GM23338 (cell line): ENCODE measurements around the gene FGF11. TPM values are rescaled to one million over a fixed set of nuclear protein-coding genes. Genes with fewer than 3 reads are reported as not detected.

Experiments
- ATAC-seq: fragments of 200-7000 bp; cut with Tn5 transposase; 3 replicates; pipeline ENCODE4 v1.9.1; 2020
- DNase-seq: peaks from one replicate; pipeline ENCODE4 v3.0.0-alpha.2; 2015; ENCODE audit warnings: low spot score
- H2AFZ ChIP-seq: fragments of 200-600 bp; sonication (generic); 2 replicates; pipeline ENCODE4 v1.8.0; 2016; ENCODE audit warnings: antibody characterized with exemption, mild to moderate bottlenecking, moderate library complexity
- H3F3A ChIP-seq: fragments of 200-600 bp; sonication (generic); replicated peaks from 2 replicates; pipeline ENCODE4 v1.8.0; 2017; ENCODE audit warnings: antibody characterized with exemption, mixed run types, low read depth
- H3K27ac ChIP-seq: fragments of 200-600 bp; sonication (generic); 2 replicates; pipeline ENCODE4 v1.6.1; 2016; ENCODE audit warnings: low read depth
- H3K27me3 ChIP-seq: fragments of 200-600 bp; sonication (generic); 2 replicates; pipeline ENCODE4 v1.8.0; 2016; ENCODE audit warnings: mild to moderate bottlenecking, mixed run types, moderate library complexity; ENCODE audit not compliant: insufficient read depth
- H3K36me3 ChIP-seq: fragments of 200-600 bp; sonication (generic); 2 replicates; pipeline ENCODE4 v1.8.0; 2016; ENCODE audit warnings: mild to moderate bottlenecking; ENCODE audit not compliant: insufficient read depth
- H3K4me1 ChIP-seq: fragments of 200-600 bp; sonication (generic); 2 replicates; pipeline ENCODE4 v1.8.0; 2016; ENCODE audit warnings: mild to moderate bottlenecking, moderate library complexity; ENCODE audit not compliant: insufficient read depth
- H3K4me2 ChIP-seq: fragments of 200-600 bp; sonication (generic); 2 replicates; pipeline ENCODE4 v1.7.1; 2017; ENCODE audit warnings: mixed run types
- H3K4me3 ChIP-seq: fragments of 200-600 bp; sonication (generic); 2 replicates; pipeline ENCODE4 v1.6.1; 2016; ENCODE audit warnings: mixed run types
- H3K79me2 ChIP-seq: fragments of 200-600 bp; sonication (generic); replicated peaks from 2 replicates; pipeline ENCODE4 v1.8.0; 2017; ENCODE audit warnings: mild to moderate bottlenecking; ENCODE audit not compliant: insufficient read depth
- H3K9me2 ChIP-seq: fragments of 200-600 bp; sonication (generic); 2 replicates; pipeline ENCODE4 v1.8.0; 2017; ENCODE audit not compliant: insufficient read depth
- H4K20me1 ChIP-seq: fragments of 200-600 bp; sonication (generic); replicated peaks from 2 replicates; pipeline ENCODE4 v1.8.0; 2017; ENCODE audit warnings: mild to moderate bottlenecking; ENCODE audit not compliant: insufficient read depth
- H3K27ac Mint-ChIP-seq: 2 replicates; pipeline ENCODE4 v1.8.0; 2020; ENCODE audit warnings: inconsistent platforms, mild to moderate bottlenecking, moderate library complexity, mixed read lengths
- H3K27me3 Mint-ChIP-seq: 3 replicates; pipeline ENCODE4 v1.8.0; 2022; ENCODE audit warnings: low read depth, mild to moderate bottlenecking, moderate library complexity, mixed read lengths, inconsistent platforms; ENCODE audit not compliant: insufficient read depth, poor library complexity
- H3K36me3 Mint-ChIP-seq: 3 replicates; pipeline ENCODE4 v1.8.0; 2021; ENCODE audit warnings: low read depth, mild to moderate bottlenecking, inconsistent platforms, moderate library complexity, mixed read lengths
- H3K4me1 Mint-ChIP-seq: 3 replicates; pipeline ENCODE4 v1.8.0; 2020; ENCODE audit warnings: mild to moderate bottlenecking, inconsistent platforms, mixed read lengths
- H3K4me3 Mint-ChIP-seq: 3 replicates; pipeline ENCODE4 v1.8.0; 2021; ENCODE audit warnings: moderate library complexity, mild to moderate bottlenecking, inconsistent platforms, mixed read lengths
- H3K9me3 Mint-ChIP-seq: 3 replicates; pipeline ENCODE4 v1.8.0; 2020; ENCODE audit warnings: moderate library complexity, mild to moderate bottlenecking, inconsistent platforms, mixed read lengths
- CREB1 ChIP-seq: fragments of 250-450 bp; sonication (Bioruptor Pico); IDR thresholded peaks from 2 replicates; pipeline ENCODE4 v1.5.0; 2020; ENCODE audit warnings: low read depth, mild to moderate bottlenecking, moderate library complexity
- CTCF ChIP-seq, 2 experiments: fragments of 200-600 bp in 1 of 2; sonication (generic) in 1 of 2; conservative IDR thresholded peaks; 2 replicates each; pipeline versions ENCODE4 v1.5.1 to v1.6.1; 2016 to 2017; ENCODE audit warnings: antibody characterized with exemption in 2 of 2, low read depth in 2 of 2, mild to moderate bottlenecking in 2 of 2, moderate library complexity in 1 of 2
- EZH2 ChIP-seq: fragments of 200-600 bp; sonication (generic); IDR thresholded peaks from one replicate; pipeline ENCODE4 v1.8.0; 2017; ENCODE audit warnings: antibody characterized with exemption, mild to moderate bottlenecking, low read depth; ENCODE audit not compliant: unreplicated experiment
- EZH2phosphoT487 ChIP-seq: fragments of 200-600 bp; sonication (generic); IDR thresholded peaks from one replicate; pipeline ENCODE4 v1.8.1; 2018; ENCODE audit warnings: antibody characterized with exemption; ENCODE audit not compliant: unreplicated experiment
- JUNB ChIP-seq: IDR thresholded peaks from one replicate; pipeline ENCODE4 v1.6.1; 2016; ENCODE audit warnings: antibody characterized with exemption; ENCODE audit not compliant: unreplicated experiment
- NANOG ChIP-seq: IDR thresholded peaks from 2 replicates; pipeline ENCODE4 v1.6.1; 2016; ENCODE audit warnings: antibody characterized with exemption, borderline replicate concordance
- POLR2AphosphoS5 ChIP-seq: IDR thresholded peaks from 2 replicates; pipeline ENCODE4 v1.6.1; 2016; ENCODE audit warnings: antibody characterized with exemption, low read depth
- STAT1 ChIP-seq: IDR thresholded peaks from one replicate; pipeline ENCODE4 v1.6.1; 2016; ENCODE audit warnings: antibody characterized with exemption; ENCODE audit not compliant: unreplicated experiment
- ZNF114 ChIP-seq: fragments of 250-450 bp; sonication (Bioruptor Pico); IDR thresholded peaks from 2 replicates; pipeline ENCODE4 v1.5.0; 2020; ENCODE audit warnings: mild to moderate bottlenecking, moderate library complexity
- ZNF331 ChIP-seq: fragments of 250-450 bp; sonication (Bioruptor Pico); IDR thresholded peaks from 2 replicates; pipeline ENCODE4 v1.5.0; 2020; ENCODE audit warnings: low read depth, mild to moderate bottlenecking, moderate library complexity
- polyA plus RNA-seq: library from polyadenylated mRNA; unstranded; fragments of >200 nt; fragmentation: Nextera tagmentation; extraction: Ambion mirVana; gene quantifications from 2 replicates; pipeline ENCODE4 v1.2.1, GENCODE V29; 2016
- total RNA-seq: library from RNA; depleted of rRNA; stranded (reverse); fragments of >200 nt; shearing (Covaris generic); gene quantifications from 2 replicates; pipeline ENCODE4 v1.2.3, GENCODE V29; 2014
- TF ChIP-seq, protein P1 (sequence below): IDR thresholded peaks from 2 replicates; pipeline ENCODE4 v1.6.1; 2016; ENCODE audit warnings: antibody characterized with exemption
- TF ChIP-seq, protein P2 (sequence below): fragments of 250-450 bp; sonication (Bioruptor Pico); IDR thresholded peaks from 2 replicates; pipeline ENCODE4 v1.5.0; 2020; ENCODE audit warnings: mild to moderate bottlenecking, moderate library complexity
- TF ChIP-seq, protein P3 (sequence below): IDR thresholded peaks from one replicate; pipeline ENCODE4 v1.6.1; 2018; ENCODE audit warnings: antibody characterized with exemption; ENCODE audit not compliant: unreplicated experiment

FGF11 gene
- total and polyA plus RNA-seq, 2 experiments from 2014 or later: 11.1 to 16.6 TPM

DNA sequence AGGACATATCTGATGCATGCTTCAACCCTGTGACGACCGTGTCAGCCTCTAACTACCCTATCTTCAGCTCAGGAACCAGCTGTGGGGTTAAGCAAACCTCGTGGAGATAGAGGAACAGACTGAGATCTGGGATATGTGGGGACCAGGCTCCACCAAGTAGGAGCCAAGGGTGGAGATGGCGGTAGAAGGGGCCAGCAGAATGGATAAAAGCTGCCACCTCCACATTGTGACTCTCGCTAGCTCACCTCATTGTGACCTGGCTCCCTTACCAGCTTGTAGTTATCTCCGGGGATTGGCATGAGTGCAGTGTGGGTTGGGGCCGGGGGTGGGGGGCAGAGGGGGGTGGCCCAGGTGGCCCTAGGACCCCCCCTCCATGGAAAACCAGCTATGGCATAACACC, 14.0 kb upstream of the FGF11 start, which contains the start of gene SPEM2:
Gene SPEM2 (plus strand): TSS at position 301 of the 400 bp plus-strand sequence. CDS start 73 bp downstream, at position 374.
- H3K4me3 Mint-ChIP-seq: no peak within 1 kb of the TSS; the same call in 2 of the 3 replicates
- Histone ChIP-seq H3K4me1 (no peaks in the 10 kb centered on the region), H3K27ac (no peak within 1 kb of the TSS), H3K4me2 (no peak within 1 kb of the TSS), H3K4me3 (no peak within 1 kb of the TSS), H3F3A (no peaks in the 10 kb centered on the region), H3K79me2 (no peaks in the 10 kb centered on the region), H3K27me3 (no peaks in the 10 kb centered on the region), H3K9me2 (no peaks in the 10 kb centered on the region), H4K20me1 (no peaks in the 10 kb centered on the region), H3K36me3 (no peaks in the 10 kb centered on the region), H2AFZ (no peak within 1 kb of the TSS)
- H3K27ac Mint-ChIP-seq: no peak within 1 kb of the TSS; the same call in 1 of the 2 replicates
- no peaks in the 10 kb centered on the region for H3K36me3 Mint-ChIP-seq
- peaks cover 29% of the 10 kb centered on the region for H3K27me3 Mint-ChIP-seq
- DNase-seq (no peak), ATAC-seq (no peak)
- peaks cover 7% of the 10 kb centered on the region; the same call in 2 of the 3 replicates for H3K4me1 Mint-ChIP-seq
- H3K9me3 Mint-ChIP-seq: no peaks in the 10 kb centered on the region; the same call in 2 of the 3 replicates
- TF ChIP-seq POLR2AphosphoS5 (no peak), EZH2phosphoT487 (no peak), CREB1 (CRISPR knock-in tag) (no peak), CTCF (conservative IDR thresholded peaks at IDR 0.05; ENCODE audit: low read depth in 2 of 2) (no peak), ZNF331 (no peak), STAT1 (no peak), NANOG (no peak), JUNB (no peak), ZNF114 (CRISPR knock-in tag) (no peak), EZH2 (no peak)
- TF ChIP-seq, protein P1, sequence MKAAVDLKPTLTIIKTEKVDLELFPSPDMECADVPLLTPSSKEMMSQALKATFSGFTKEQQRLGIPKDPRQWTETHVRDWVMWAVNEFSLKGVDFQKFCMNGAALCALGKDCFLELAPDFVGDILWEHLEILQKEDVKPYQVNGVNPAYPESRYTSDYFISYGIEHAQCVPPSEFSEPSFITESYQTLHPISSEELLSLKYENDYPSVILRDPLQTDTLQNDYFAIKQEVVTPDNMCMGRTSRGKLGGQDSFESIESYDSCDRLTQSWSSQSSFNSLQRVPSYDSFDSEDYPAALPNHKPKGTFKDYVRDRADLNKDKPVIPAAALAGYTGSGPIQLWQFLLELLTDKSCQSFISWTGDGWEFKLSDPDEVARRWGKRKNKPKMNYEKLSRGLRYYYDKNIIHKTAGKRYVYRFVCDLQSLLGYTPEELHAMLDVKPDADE: no peak
- TF ChIP-seq, protein P2, sequence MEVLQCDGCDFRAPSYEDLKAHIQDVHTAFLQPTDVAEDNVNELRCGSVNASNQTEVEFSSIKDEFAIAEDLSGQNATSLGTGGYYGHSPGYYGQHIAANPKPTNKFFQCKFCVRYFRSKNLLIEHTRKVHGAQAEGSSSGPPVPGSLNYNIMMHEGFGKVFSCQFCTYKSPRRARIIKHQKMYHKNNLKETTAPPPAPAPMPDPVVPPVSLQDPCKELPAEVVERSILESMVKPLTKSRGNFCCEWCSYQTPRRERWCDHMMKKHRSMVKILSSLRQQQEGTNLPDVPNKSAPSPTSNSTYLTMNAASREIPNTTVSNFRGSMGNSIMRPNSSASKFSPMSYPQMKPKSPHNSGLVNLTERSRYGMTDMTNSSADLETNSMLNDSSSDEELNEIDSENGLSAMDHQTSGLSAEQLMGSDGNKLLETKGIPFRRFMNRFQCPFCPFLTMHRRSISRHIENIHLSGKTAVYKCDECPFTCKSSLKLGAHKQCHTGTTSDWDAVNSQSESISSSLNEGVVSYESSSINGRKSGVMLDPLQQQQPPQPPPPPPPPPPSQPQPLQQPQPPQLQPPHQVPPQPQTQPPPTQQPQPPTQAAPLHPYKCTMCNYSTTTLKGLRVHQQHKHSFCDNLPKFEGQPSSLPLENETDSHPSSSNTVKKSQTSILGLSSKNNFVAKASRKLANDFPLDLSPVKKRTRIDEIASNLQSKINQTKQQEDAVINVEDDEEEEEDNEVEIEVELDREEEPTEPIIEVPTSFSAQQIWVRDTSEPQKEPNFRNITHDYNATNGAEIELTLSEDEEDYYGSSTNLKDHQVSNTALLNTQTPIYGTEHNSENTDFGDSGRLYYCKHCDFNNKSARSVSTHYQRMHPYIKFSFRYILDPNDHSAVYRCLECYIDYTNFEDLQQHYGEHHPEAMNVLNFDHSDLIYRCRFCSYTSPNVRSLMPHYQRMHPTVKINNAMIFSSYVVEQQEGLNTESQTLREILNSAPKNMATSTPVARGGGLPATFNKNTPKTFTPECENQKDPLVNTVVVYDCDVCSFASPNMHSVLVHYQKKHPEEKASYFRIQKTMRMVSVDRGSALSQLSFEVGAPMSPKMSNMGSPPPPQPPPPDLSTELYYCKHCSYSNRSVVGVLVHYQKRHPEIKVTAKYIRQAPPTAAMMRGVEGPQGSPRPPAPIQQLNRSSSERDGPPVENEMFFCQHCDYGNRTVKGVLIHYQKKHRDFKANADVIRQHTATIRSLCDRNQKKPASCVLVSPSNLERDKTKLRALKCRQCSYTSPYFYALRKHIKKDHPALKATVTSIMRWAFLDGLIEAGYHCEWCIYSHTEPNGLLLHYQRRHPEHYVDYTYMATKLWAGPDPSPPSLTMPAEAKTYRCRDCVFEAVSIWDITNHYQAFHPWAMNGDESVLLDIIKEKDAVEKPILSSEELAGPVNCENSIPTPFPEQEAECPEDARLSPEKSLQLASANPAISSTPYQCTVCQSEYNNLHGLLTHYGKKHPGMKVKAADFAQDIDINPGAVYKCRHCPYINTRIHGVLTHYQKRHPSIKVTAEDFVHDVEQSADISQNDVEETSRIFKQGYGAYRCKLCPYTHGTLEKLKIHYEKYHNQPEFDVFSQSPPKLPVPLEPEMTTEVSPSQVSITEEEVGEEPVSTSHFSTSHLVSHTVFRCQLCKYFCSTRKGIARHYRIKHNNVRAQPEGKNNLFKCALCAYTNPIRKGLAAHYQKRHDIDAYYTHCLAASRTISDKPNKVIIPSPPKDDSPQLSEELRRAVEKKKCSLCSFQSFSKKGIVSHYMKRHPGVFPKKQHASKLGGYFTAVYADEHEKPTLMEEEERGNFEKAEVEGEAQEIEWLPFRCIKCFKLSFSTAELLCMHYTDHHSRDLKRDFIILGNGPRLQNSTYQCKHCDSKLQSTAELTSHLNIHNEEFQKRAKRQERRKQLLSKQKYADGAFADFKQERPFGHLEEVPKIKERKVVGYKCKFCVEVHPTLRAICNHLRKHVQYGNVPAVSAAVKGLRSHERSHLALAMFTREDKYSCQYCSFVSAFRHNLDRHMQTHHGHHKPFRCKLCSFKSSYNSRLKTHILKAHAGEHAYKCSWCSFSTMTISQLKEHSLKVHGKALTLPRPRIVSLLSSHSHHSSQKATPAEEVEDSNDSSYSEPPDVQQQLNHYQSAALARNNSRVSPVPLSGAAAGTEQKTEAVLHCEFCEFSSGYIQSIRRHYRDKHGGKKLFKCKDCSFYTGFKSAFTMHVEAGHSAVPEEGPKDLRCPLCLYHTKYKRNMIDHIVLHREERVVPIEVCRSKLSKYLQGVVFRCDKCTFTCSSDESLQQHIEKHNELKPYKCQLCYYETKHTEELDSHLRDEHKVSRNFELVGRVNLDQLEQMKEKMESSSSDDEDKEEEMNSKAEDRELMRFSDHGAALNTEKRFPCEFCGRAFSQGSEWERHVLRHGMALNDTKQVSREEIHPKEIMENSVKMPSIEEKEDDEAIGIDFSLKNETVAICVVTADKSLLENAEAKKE: no peak
- TF ChIP-seq, protein P3, sequence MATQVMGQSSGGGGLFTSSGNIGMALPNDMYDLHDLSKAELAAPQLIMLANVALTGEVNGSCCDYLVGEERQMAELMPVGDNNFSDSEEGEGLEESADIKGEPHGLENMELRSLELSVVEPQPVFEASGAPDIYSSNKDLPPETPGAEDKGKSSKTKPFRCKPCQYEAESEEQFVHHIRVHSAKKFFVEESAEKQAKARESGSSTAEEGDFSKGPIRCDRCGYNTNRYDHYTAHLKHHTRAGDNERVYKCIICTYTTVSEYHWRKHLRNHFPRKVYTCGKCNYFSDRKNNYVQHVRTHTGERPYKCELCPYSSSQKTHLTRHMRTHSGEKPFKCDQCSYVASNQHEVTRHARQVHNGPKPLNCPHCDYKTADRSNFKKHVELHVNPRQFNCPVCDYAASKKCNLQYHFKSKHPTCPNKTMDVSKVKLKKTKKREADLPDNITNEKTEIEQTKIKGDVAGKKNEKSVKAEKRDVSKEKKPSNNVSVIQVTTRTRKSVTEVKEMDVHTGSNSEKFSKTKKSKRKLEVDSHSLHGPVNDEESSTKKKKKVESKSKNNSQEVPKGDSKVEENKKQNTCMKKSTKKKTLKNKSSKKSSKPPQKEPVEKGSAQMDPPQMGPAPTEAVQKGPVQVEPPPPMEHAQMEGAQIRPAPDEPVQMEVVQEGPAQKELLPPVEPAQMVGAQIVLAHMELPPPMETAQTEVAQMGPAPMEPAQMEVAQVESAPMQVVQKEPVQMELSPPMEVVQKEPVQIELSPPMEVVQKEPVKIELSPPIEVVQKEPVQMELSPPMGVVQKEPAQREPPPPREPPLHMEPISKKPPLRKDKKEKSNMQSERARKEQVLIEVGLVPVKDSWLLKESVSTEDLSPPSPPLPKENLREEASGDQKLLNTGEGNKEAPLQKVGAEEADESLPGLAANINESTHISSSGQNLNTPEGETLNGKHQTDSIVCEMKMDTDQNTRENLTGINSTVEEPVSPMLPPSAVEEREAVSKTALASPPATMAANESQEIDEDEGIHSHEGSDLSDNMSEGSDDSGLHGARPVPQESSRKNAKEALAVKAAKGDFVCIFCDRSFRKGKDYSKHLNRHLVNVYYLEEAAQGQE: no peak
